H1 (cell line): ENCODE data around the gene PGAM5. TPM values are rescaled to one million over a fixed set of nuclear protein-coding genes. Genes with fewer than 3 reads are reported as not detected.

Source experiments
- ATF2 ChIP-seq: IDR thresholded peaks from 2 replicates; pipeline ENCODE4 v1.6.1; 2012; ENCODE audit warnings: low read length, inconsistent platforms
- CHD7 ChIP-seq: fragments of 300-600 bp; sonication (generic); IDR thresholded peaks from 2 replicates; pipeline ENCODE4 v1.7.1; 2012; ENCODE audit warnings: low read length, moderate library complexity, mild to moderate bottlenecking, inconsistent platforms; ENCODE audit not compliant: insufficient replicate concordance
- FOSL1 ChIP-seq: IDR thresholded peaks from 2 replicates; pipeline ENCODE4 v1.6.1; 2011; ENCODE audit warnings: mild to moderate bottlenecking, low read depth, low read length, moderate library complexity; ENCODE audit not compliant: insufficient read depth
- HDAC2 ChIP-seq, 2 experiments: fragments of 300-600 bp in 1 of 2; sonication (generic) in 1 of 2; IDR thresholded peaks; 2 replicates each; pipeline ENCODE4 v1.6.1; 2011 to 2012; ENCODE audit warnings: low read depth in 2 of 2, low read length in 2 of 2, mild to moderate bottlenecking in 2 of 2, moderate library complexity in 2 of 2, borderline replicate concordance in 1 of 2, inconsistent platforms in 1 of 2
- HDAC6 ChIP-seq: IDR thresholded peaks from one replicate; pipeline ENCODE4 v1.7.1; 2012; ENCODE audit warnings: low read depth, mild to moderate bottlenecking, inconsistent platforms, low read length, moderate library complexity
- SUZ12 ChIP-seq: fragments of 200-600 bp; sonication (generic); IDR thresholded peaks from 2 replicates; pipeline ENCODE4 v1.6.1; 2012; ENCODE audit warnings: mild to moderate bottlenecking, inconsistent platforms, low read length, moderate library complexity, mixed read lengths
- TAF1 ChIP-seq: IDR thresholded peaks from 2 replicates; pipeline ENCODE4 v1.6.1; 2011; ENCODE audit warnings: mild to moderate bottlenecking, low read depth, low read length
- polyA plus RNA-seq, 7 experiments: library from polyadenylated mRNA; depleted of rRNA in 3 of 7; stranded (reverse) in 5 of 7; unstranded in 2 of 7; fragments of >200 nt in 5 of 7; fragments of 200-250 nt in 2 of 7; gene quantifications; 1 replicate in 5 of 7; 2 replicates in 1 of 7; 4 replicates in 1 of 7; pipeline versions ENCODE4 v1.2.1 to v1.2.3, GENCODE V29; 2011 to 2013; ENCODE audit warnings: missing spikeins in 2 of 7, mixed read lengths in 2 of 7
- total RNA-seq: library from RNA; stranded (reverse); fragmentation: NEBNext Ultra II Directional; extraction: Animal tissue kit (Norgen Biotek cat#: 25700); gene quantifications from 2 replicates; pipeline ENCODE4 v1.2.1, GENCODE V29; 2021

PGAM5 gene
- total and polyA plus RNA-seq, 2 of the 8 experiments (the other 6 are each of a cell fraction or from before 2014, with no cell fraction given): 66.4 to 84.0 TPM

- TF ChIP-seq HDAC2 (IDR thresholded peaks at IDR 0.05; ENCODE audit: borderline replicate concordance in 1 of 2, low read depth in 2 of 2, low read length in 2 of 2): 0 out of 4 replicates have a peak, but pooled peaks of 1 of the 2 experiments have one; percentile 13
- TF ChIP-seq HDAC6: no peak
- no peak for TF ChIP-seq CHD7
- TF ChIP-seq FOSL1: peak; percentile 44; the same call in 1 of the 2 replicates
- TF ChIP-seq TAF1: peak; percentile 69; the same call in 1 of the 2 replicates
- TF ChIP-seq ATF2: no peak
- TF ChIP-seq SUZ12: no peak
Measured at GRCh38 chr12:132761921-132762583, 51.4 kb downstream of the PGAM5 start (continued).
